Calu3 (cell line): ENCODE data around the gene VIT. TPM values are rescaled to one million over a fixed set of nuclear protein-coding genes. Genes with fewer than 3 reads are reported as not detected.

Experiments used
- BruUV-seq: library from RNA; stranded (reverse); fragments of 400-500 nt; replicated peaks from 2 replicates; lab custom pipeline; 2021; lab: Mats Ljungman, UMichigan
- CTCF ChIA-PET: fragments of 300-600 bp; sonication (Branson Sonifier 250); formaldehyde crosslinking; loops from one replicate; lab custom pipeline; 2022; ENCODE audit warnings: antibody characterized with exemption; lab: Charles Lee
- DNase-seq: peaks from one replicate; pipeline ENCODE4 v3.0.0; 2022
- H3K27ac Mint-ChIP-seq: one replicate; pipeline ENCODE4 v1.8.0; 2022; ENCODE audit warnings: mixed read lengths; ENCODE audit not compliant: unreplicated experiment
- H3K27me3 Mint-ChIP-seq: one replicate; pipeline ENCODE4 v1.8.0; 2022; ENCODE audit warnings: mixed read lengths; ENCODE audit not compliant: unreplicated experiment
- H3K36me3 Mint-ChIP-seq: one replicate; pipeline ENCODE4 v1.8.0; 2022; ENCODE audit warnings: mild to moderate bottlenecking, moderate library complexity, mixed read lengths; ENCODE audit not compliant: insufficient read depth, unreplicated experiment
- H3K4me1 Mint-ChIP-seq: one replicate; pipeline ENCODE4 v1.8.0; 2022; ENCODE audit warnings: mild to moderate bottlenecking, low read depth, mixed read lengths; ENCODE audit not compliant: unreplicated experiment
- H3K4me3 Mint-ChIP-seq: one replicate; pipeline ENCODE4 v1.8.0; 2022; ENCODE audit warnings: mild to moderate bottlenecking, low read depth, moderate library complexity, mixed read lengths; ENCODE audit not compliant: unreplicated experiment
- H3K9me3 Mint-ChIP-seq: one replicate; pipeline ENCODE4 v1.8.0; 2022; ENCODE audit warnings: low read depth, mixed read lengths; ENCODE audit not compliant: unreplicated experiment
- intact Hi-C: fragments of 100-400 bp; cut with micrococcal nuclease; formaldehyde crosslinking; loops from one replicate; pipeline ENCODE4 v1.10.0; 2022; ENCODE audit not compliant: unreplicated experiment
- total RNA-seq: library from RNA; stranded (reverse); gene quantifications from 2 replicates; pipeline ENCODE4 v1.2.3, GENCODE V29; 2022
- TF ChIP-seq, protein P1 (sequence below): fragments of 200-600 bp; IDR thresholded peaks from one replicate; pipeline ENCODE4 v1.8.0; 2022; ENCODE audit warnings: antibody characterized with exemption; ENCODE audit not compliant: unreplicated experiment

VIT gene
- total RNA-seq, 1 experiment from 2014 or later: not detected

DNA sequence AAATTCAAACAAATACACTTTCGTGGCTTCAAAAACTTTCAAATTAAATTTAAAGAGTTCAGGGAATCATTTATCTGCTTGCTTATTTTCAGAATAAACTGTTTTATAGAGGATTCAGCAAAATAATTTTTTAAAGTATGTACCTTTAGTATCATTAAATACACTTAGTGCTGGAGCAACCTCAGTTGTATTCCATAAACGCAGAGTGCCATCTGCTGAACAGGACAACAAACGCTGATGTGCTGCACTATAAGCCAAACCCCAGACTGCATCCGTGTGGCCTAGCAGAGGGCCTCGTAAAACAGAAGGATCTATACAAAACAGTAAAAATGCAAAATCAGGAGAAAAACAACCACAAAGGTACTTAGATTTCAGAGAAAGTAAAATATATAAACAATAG is 161.2 kb downstream of the VIT start:
- Mint-ChIP-seq H3K9me3 (no peaks in the 10 kb centered on the region), H3K36me3 (peaks cover 7% of the 10 kb centered on the region), H3K27ac (no peak overlapping the region), H3K4me1 (no peaks in the 10 kb centered on the region), H3K27me3 (no peaks in the 10 kb centered on the region), H3K4me3 (no peak overlapping the region)
- CTCF ChIA-PET: no interaction called here
- no TSS peak for BruUV-seq
- DNase-seq: no peak
- TF ChIP-seq, protein P1, sequence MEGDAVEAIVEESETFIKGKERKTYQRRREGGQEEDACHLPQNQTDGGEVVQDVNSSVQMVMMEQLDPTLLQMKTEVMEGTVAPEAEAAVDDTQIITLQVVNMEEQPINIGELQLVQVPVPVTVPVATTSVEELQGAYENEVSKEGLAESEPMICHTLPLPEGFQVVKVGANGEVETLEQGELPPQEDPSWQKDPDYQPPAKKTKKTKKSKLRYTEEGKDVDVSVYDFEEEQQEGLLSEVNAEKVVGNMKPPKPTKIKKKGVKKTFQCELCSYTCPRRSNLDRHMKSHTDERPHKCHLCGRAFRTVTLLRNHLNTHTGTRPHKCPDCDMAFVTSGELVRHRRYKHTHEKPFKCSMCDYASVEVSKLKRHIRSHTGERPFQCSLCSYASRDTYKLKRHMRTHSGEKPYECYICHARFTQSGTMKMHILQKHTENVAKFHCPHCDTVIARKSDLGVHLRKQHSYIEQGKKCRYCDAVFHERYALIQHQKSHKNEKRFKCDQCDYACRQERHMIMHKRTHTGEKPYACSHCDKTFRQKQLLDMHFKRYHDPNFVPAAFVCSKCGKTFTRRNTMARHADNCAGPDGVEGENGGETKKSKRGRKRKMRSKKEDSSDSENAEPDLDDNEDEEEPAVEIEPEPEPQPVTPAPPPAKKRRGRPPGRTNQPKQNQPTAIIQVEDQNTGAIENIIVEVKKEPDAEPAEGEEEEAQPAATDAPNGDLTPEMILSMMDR: no peak
- intact Hi-C loops: no loop called here

DNA sequence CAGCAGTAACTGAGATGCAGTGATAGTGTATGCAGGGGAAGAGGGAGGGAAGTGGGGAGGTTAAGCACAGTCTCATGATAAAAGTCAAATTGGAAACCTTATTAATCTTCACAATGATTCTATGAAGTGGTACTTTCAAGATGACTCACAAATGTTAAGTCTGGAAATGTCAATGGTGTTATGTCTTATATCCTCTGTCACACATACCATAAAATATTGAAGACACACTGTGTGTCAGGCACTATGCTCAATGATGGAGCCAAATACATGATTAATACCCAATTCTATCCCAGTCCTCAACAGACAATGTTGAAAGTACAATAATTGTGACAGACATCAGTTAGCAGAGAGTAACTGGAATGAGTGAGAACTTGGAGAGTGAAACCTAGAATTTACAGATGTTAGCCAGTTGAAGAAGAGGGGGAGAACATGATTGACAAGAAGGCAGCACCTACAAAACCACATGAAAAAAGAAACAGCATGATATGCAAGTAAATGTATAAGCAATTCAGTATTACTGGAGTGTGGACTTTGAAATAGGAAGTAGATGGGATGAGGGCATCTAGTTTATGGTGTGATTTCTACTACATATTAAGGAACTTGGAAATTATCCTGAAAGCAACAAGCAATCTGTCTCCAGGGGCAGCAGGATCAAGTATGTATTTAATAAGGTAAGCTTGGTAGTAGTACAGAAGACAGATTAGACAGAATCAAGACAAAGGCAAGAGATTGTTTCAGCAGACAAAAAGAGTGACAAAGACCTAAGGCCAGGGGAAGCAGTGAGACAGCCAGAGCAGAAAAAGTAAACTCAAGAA is 162.3 kb downstream of the VIT start:
- intact Hi-C loops: no loop called here
- Mint-ChIP-seq H3K4me3 (no peak overlapping the region), H3K27ac (no peak overlapping the region), H3K36me3 (peaks cover 7% of the 10 kb centered on the region), H3K27me3 (no peaks in the 10 kb centered on the region), H3K9me3 (no peaks in the 10 kb centered on the region), H3K4me1 (no peaks in the 10 kb centered on the region)
- DNase-seq: no peak
- CTCF ChIA-PET: no interaction called here
- BruUV-seq: no TSS peak
- TF ChIP-seq, protein P1: no peak

DNA sequence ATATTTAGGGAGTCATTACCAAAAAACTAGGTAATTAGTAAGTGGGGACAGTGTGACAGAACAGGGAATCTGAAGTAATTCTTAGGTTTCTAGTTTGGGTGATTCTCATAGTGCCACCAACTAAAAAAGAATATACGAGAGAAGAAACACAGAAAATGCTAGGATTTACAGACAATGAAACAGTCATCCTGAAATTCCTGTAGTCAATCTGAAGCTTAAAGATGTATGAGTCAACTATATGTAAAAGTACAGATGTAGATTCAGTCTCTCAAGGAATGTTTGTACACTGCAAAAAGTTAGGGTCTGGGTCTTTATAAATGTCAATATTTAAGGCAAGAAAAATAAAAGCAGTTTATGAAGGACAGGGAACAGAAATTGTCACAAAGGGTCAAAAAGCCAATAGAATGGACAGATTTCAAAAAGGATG is 162.9 kb downstream of the VIT start:
- intact Hi-C loops: no loop called here
- TF ChIP-seq, protein P1: no peak
- no peaks in the 10 kb centered on the region for H3K4me1 Mint-ChIP-seq
- CTCF ChIA-PET: no interaction called here
- H3K9me3 Mint-ChIP-seq: no peaks in the 10 kb centered on the region
- no peak overlapping the region for H3K27ac Mint-ChIP-seq
- H3K27me3 Mint-ChIP-seq: no peaks in the 10 kb centered on the region
- no peak overlapping the region for H3K4me3 Mint-ChIP-seq
- no peak for DNase-seq
- H3K36me3 Mint-ChIP-seq: peaks cover 7% of the 10 kb centered on the region
- no TSS peak for BruUV-seq

DNA sequence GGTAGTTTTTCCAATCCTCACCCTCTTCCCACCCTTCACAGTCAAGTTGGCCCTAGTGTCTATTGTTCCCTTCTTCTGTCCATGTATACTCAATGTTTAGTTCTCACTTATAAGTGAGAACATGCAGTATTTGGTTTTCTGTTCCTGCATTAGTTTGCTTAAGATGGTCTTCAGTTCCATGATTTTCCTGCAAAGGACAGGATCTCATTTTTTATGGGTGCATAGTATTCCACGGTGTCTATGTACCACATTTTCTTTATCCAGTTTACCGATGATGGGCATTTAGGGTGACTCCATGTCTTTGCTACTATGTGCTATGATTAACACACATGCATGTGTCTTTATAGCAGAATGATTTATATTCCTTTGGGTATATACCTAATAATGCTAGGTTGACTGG is 165.4 kb downstream of the VIT start:
- Mint-ChIP-seq H3K4me3 (no peak overlapping the region), H3K36me3 (peaks cover 14% of the 10 kb centered on the region), H3K27ac (no peak overlapping the region), H3K4me1 (no peaks in the 10 kb centered on the region), H3K9me3 (no peaks in the 10 kb centered on the region), H3K27me3 (no peaks in the 10 kb centered on the region)
- CTCF ChIA-PET: no interaction called here
- BruUV-seq: no TSS peak
- no peak for DNase-seq
- TF ChIP-seq, protein P1: no peak
- intact Hi-C loops: no loop called here

Other genes starting within 250 kb of the VIT start
- gene FEZ2, start 98.5 kb upstream of the VIT start, total RNA-seq: 46.7 and 47.6 TPM in 2 replicates